Measurements from ENCODE around the gene CFAP299. TPM values are rescaled to one million over a fixed set of nuclear protein-coding genes. Genes with fewer than 3 reads are reported as not detected.

Gene CFAP299
- total and polyA plus RNA-seq, 4 donors, result 2.8 to 30.2 (median 6.6) TPM

- no peak for ATAC-seq (ENCODE audit: insufficient read depth, low FRiP score)
- no peak for TF ChIP-seq CTCF (IDR thresholded peaks at IDR 0.05; ENCODE audit: control extremely low read depth, extremely low read depth)
- no peak overlapping the region for H3K27ac ChIP-seq (ENCODE audit: low read depth in 1 of 2, low read length in 1 of 2)
- H3K4me3 ChIP-seq, result no peak overlapping the region
- H3K36me3 ChIP-seq (ENCODE audit: control insufficient read depth in 4 of 4, insufficient read depth in 4 of 4, low read length in 4 of 4), result no peaks in the 10 kb centered on the region
- H3K9ac ChIP-seq (ENCODE audit: insufficient read depth in 1 of 2, low read length in 2 of 2), result no peak overlapping the region
- H3K4me1 ChIP-seq (ENCODE audit: control insufficient read depth in 5 of 5, insufficient read depth in 5 of 5, low read length in 5 of 5), result peaks cover 0 to 9% (median 0%) of the 10 kb centered on the region in 5 donors
- no peaks in the 10 kb centered on the region for H3K9me3 ChIP-seq (ENCODE audit: control insufficient read depth in 4 of 4, insufficient read depth in 3 of 4, low read length in 3 of 4)
- no peaks in the 10 kb centered on the region for H3K27me3 ChIP-seq (ENCODE audit: control insufficient read depth in 3 of 3, insufficient read depth in 3 of 3, low read length in 2 of 3)
- WGBS, 2 donors, result 89 to 91% methylated on average over 2 of the region's 2 CpGs
- no peak for DNase-seq
Observed at GRCh38 chr4:80452055-80452454, 116.5 kb downstream of the CFAP299 start.

GRCh38 chr4:80452768-80453167 is 117.2 kb downstream of the CFAP299 start:
- H3K27ac ChIP-seq (ENCODE audit: low read depth in 1 of 2, low read length in 1 of 2), result no peak overlapping the region
- no peaks in the 10 kb centered on the region for H3K9me3 ChIP-seq (ENCODE audit: control insufficient read depth in 4 of 4, insufficient read depth in 3 of 4, low read length in 3 of 4)
- no peak overlapping the region for H3K4me3 ChIP-seq
- peaks cover 0 to 9% (median 0%) of the 10 kb centered on the region in 5 donors for H3K4me1 ChIP-seq (ENCODE audit: control insufficient read depth in 5 of 5, insufficient read depth in 5 of 5, low read length in 5 of 5)
- H3K9ac ChIP-seq (ENCODE audit: insufficient read depth in 1 of 2, low read length in 2 of 2), result no peak overlapping the region
- ATAC-seq (ENCODE audit: insufficient read depth, low FRiP score) (no peak), DNase-seq (no peak)
- no peaks in the 10 kb centered on the region for H3K36me3 ChIP-seq (ENCODE audit: control insufficient read depth in 4 of 4, insufficient read depth in 4 of 4, low read length in 4 of 4)
- 72 to 84% methylated on average over 4 of the region's 4 CpGs for WGBS, 2 donors
- TF ChIP-seq CTCF (IDR thresholded peaks at IDR 0.05; ENCODE audit: control extremely low read depth, extremely low read depth), result no peak
- H3K27me3 ChIP-seq (ENCODE audit: control insufficient read depth in 3 of 3, insufficient read depth in 3 of 3, low read length in 2 of 3), result no peaks in the 10 kb centered on the region

DNA sequence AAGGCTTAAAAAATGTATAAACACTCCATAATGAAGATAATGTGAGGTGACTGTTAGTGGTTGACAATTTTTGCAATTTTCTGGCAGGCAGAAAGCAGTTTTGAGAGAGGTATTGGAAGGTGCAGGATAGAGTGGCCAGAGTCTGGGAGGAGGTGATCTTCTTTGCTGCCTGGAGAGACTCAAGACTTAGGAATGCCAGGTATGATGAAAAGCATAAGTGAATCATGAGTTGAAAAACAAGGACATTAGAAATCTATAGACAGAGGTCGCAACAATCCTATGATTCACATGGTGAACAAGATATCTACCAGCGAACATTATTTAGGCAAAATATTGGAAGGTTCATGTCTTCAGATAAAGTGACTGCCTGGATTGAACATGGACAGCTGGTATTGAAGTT is 118.5 kb downstream of the CFAP299 start:
- Histone ChIP-seq H3K4me3 (no peak overlapping the region), H3K4me1 (ENCODE audit: control insufficient read depth in 5 of 5, insufficient read depth in 5 of 5, low read length in 5 of 5) (peaks cover 0 to 9% (median 0%) of the 10 kb centered on the region in 5 donors), H3K27me3 (ENCODE audit: control insufficient read depth in 3 of 3, insufficient read depth in 3 of 3, low read length in 2 of 3) (no peaks in the 10 kb centered on the region), H3K27ac (ENCODE audit: low read depth in 1 of 2, low read length in 1 of 2) (no peak overlapping the region), H3K9ac (ENCODE audit: insufficient read depth in 1 of 2, low read length in 2 of 2) (no peak overlapping the region), H3K36me3 (ENCODE audit: control insufficient read depth in 4 of 4, insufficient read depth in 4 of 4, low read length in 4 of 4) (no peaks in the 10 kb centered on the region), H3K9me3 (ENCODE audit: control insufficient read depth in 4 of 4, insufficient read depth in 3 of 4, low read length in 3 of 4) (no peaks in the 10 kb centered on the region)
- ATAC-seq (ENCODE audit: insufficient read depth, low FRiP score) (no peak), DNase-seq (no peak)
- WGBS, 2 donors, result 89 to 92% methylated on average over 2 of the region's 2 CpGs
- TF ChIP-seq CTCF (IDR thresholded peaks at IDR 0.05; ENCODE audit: control extremely low read depth, extremely low read depth), result no peak

DNA sequence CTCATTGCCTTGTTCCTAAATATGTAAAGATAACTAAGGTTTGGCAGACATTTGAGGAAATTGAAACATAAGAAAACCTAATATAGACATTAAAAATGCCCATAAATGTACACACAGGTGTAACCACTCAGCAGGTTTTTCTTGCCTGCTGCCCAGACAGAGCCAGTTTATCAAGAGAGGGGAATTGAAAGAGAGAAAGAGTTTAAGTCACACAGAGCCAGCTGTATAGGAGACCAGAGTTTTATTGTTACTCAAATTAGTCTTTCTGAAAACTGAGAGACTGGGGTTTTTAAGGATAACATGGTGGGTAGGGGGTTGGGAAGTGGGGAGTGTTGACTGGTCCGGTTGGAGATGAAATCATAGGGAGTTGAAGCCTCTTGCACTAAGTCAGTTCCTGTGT is 119.0 kb downstream of the CFAP299 start:
- H3K27me3 ChIP-seq (ENCODE audit: control insufficient read depth in 3 of 3, insufficient read depth in 3 of 3, low read length in 2 of 3), result no peaks in the 10 kb centered on the region
- H3K36me3 ChIP-seq (ENCODE audit: control insufficient read depth in 4 of 4, insufficient read depth in 4 of 4, low read length in 4 of 4), result no peaks in the 10 kb centered on the region
- H3K9me3 ChIP-seq (ENCODE audit: control insufficient read depth in 4 of 4, insufficient read depth in 3 of 4, low read length in 3 of 4), result no peaks in the 10 kb centered on the region
- 82 to 87% methylated on average over 1 of the region's 1 CpG for WGBS, 2 donors
- H3K9ac ChIP-seq (ENCODE audit: insufficient read depth in 1 of 2, low read length in 2 of 2), result no peak overlapping the region
- ATAC-seq (ENCODE audit: insufficient read depth, low FRiP score) (no peak), DNase-seq (peak in 1 of 3 donors; percentile 57)
- H3K4me3 ChIP-seq, result no peak overlapping the region
- H3K27ac ChIP-seq (ENCODE audit: low read depth in 1 of 2, low read length in 1 of 2), result no peak overlapping the region
- no peak for TF ChIP-seq CTCF (IDR thresholded peaks at IDR 0.05; ENCODE audit: control extremely low read depth, extremely low read depth)
- peaks cover 0 to 9% (median 0%) of the 10 kb centered on the region in 5 donors for H3K4me1 ChIP-seq (ENCODE audit: control insufficient read depth in 5 of 5, insufficient read depth in 5 of 5, low read length in 5 of 5)

Data from lung (tissue), 12 donors.